HuH-7.5 (cell line): Measurements from ENCODE around the gene C1QC.
"Not testable (repeated sequence)": the region's sequence is repeated elsewhere in the genome, so short reads cannot be mapped to it uniquely, and the experiment has no call there.

Source experiments
- DNase-seq: peaks from one replicate; pipeline ENCODE4 v3.0.0; 2011; ENCODE audit warnings: low spot score

The C1QC gene

DNA sequence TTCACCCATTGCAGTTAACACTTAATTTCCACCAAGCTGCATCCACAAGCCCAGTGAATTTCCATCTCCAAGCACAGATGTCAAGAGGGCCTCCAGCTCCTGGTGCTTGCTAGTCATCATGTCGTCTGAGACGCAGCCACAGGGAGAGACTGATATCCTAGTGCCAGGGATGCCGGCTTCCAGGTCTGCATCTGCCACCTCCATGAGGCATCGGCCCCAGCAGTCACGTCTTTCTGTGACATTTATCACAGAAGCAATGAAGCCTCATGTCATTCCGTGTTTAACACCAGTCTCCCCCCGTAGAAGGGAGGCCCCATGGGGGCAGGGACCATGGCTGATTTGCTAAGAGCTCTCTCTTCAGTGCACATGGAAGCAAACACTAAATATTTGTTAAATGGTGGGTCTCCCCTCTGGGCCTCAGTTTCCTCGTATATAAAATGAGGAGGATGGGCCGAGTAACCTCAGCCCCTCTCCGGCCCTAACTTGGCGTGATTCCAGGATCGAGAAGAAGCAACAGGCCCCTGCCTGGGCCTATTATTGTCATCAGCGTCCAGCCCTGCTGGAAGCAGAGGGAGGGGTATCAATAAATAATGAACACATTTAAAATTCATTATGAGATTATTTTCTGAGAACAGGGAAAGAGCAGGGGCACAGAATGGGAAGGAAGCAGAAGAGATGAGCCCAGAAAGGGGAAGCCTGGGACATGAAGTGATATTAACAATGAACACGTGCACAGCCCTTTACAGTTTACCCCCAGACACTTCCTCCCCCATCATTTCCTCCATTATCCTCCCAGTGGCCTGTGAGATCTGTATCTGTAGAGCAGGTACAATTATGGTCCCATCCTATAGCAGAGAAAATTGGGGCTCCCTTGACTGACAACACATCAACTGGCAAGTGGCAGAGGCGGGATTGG is 8.8 kb downstream of the C1QC start:
- no peak for DNase-seq

DNA sequence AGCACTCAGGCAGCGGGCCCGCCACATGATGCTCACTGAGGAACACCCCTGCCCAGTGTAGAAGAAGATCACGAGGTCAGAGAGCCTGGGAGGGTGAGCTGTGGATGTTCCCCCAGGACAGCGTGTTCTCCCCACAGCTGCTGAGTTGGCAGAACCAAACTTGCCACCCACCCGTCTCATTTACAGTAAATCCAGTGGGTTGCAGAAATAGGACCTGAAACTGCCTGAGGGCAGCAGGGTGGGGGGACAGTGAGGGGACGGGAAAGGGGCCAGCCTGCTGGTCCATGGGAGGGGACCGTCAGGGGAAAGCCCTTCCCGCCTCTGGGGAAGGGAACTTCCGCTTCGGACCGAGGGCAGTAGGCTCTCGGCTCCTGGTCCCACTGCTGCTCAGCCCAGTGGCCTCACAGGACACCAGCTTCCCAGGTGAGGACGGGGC is 9.5 kb downstream of the C1QC start, which contains the start of gene C1QB:
Gene C1QB, plus strand, starts transcription at position 356 of the 436 bp plus-strand sequence. CDS start 6,227 bp downstream, outside the sequence.
- DNase-seq: no peak

DNA sequence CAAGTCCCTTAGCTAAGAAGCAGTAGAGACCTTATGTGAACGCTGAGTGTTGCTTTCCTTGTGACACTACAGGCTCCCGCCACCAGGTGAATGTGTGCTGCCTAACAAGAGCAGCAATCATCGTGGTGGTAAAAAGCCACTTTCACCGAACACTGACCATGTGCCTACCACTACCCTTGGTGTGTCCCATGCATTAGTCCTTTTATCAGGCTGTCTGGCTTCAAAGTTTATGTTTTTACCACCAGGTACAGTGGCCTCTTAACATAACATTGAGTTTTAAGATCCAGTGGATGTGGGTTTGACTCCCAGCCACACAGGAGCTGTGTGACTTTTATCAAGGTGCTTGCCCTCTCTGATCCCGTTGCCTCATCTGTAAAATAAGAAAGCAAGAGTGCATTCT is 11.3 kb downstream of the C1QC start:
- DNase-seq: no peak

DNA sequence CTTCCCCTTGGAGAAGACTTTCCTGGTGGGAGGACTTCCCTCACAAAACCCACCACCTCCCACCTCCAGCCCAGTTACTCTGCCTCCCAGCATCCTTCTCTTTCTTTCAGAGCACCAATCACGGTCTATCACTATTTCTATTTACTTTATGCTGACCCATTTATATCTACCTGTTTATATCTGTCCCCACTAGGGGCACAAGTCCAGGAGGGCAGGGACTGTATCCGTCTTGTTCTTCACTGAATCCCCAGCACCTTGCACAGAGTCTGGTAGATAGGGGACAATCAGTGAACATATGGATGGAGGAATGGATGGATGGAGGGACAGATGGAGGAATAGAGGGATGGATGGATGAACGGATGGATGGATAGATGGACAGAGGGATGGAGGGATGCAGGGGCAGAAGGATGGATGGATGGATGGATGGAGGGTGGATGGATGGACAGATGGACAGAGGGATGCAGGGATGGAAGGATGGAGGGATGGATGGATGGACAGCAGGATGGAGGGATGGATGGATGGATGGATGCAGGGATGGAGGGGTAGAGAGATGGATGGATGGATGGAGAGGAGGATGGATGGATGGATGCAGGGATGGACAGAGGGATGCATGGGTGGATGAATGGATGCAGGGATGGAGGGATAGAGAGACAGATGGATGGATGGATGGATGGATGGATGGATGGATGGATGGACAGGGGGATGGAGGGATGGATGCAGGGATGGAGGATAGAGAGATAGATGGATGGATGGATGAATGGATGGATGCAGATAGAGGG is 15.1 kb downstream of the C1QC start:
- DNase-seq: no peak

DNA sequence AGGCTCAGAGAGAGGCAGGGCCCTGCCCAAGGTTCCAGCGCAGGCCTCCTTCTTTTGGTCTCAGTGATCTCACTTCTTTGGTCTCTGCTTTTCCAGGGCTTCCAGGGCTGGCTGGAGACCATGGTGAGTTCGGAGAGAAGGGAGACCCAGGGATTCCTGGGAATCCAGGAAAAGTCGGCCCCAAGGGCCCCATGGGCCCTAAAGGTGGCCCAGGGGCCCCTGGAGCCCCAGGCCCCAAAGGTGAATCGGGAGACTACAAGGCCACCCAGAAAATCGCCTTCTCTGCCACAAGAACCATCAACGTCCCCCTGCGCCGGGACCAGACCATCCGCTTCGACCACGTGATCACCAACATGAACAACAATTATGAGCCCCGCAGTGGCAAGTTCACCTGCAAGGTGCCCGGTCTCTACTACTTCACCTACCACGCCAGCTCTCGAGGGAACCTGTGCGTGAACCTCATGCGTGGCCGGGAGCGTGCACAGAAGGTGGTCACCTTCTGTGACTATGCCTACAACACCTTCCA is 17.3 kb downstream of the C1QC start:
- no peak for DNase-seq

DNA sequence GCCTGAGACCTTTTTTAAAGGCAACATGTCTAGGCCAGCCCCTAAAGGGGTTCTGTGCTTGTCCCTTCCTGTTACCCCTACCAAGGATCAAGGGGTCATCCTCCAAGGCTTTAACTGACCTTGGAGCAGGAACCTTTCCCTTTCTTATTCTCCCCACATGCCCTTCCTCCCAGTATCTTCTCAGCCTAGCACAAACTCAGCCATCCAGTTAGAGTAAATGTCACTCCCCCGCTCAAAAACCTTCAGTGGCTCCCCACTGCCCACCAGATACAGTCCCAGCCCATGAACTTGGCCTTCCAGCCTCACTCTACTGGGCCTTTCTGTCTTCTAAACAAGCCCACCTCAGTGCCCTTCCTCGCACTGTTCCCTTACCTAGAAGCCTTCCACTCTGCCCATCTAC is 18.4 kb downstream of the C1QC start:
- no peak for DNase-seq

DNA sequence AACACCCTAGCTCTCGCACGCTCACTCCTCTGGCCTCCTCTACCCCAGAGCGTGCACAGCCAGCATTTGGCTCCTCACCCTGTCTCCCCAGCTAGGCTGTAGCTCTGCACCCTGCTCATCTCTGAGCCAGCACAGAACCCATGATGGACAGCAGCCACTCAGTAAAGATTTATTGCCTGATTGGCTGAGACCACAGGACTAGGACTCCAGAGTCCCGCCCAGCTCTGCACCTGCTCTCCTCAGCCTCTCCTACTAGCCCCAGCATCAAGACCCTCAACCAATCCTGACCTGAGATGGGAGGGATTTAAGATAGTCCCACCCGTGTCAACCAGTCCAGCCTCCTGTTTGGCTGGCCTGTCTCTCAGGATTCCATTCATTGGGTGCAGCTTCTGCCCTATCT is 18.9 kb downstream of the C1QC start:
- no peak for DNase-seq

DNA sequence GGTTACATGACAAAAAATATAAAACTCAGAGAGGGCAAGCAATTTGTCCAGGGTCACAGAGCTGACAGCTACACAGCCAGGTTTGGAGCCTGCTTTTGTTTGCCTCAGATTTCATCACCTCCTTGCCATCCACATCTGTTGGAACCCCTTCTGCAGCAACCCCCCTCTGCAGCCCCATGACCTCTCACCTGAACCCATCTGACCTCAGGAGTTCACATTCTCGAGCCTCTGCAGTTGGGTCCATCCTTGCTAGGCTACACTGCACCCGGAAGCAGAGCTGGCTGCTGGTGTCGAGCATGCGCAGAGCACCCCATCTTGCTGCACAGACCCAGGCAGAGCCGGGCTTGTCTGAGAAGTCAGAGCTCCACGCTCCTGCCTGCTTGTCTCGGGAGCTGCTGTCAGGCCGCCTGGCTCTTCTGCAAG is 19.6 kb downstream of the C1QC start:
- no peak for DNase-seq

DNA sequence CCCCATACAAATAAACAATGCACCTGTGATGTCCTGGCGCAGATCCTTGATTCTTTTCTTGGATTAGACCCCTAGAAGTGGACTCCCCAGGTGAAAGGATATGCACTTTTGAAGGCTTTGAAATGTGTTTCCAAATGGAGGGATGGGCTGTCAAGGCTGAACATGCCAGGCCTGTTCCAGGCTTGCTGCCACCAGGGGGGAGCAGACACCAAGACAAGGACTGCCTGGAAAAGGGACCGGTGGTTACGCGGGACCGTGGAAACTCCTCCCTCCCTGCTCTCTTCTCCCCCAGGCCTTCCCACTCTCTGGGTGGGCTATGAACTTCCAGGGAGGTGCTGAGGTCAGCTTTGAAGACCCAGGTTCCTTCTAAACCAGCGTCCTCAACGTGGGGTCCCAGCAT is 22.3 kb downstream of the C1QC start:
- DNase-seq: no peak

DNA sequence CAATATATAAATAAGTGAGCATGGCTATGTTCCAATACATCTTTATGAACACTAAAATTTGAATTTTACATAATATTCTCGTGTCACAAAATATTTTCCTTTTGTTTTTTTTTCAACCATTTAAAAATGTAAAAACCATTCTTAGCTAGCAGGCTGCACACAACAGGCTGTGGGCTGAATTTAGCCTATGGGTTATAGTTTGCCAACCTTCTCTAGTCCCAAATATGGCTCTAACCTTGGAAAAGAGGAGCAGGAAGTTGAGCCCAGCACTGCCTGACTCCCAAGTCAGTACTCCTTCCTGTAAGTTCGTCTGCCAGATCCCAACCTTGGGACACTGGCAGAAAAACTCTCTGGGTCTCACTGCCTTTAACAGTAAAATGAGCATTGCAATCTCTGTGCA is 23.0 kb downstream of the C1QC start:
- no peak for DNase-seq

DNA sequence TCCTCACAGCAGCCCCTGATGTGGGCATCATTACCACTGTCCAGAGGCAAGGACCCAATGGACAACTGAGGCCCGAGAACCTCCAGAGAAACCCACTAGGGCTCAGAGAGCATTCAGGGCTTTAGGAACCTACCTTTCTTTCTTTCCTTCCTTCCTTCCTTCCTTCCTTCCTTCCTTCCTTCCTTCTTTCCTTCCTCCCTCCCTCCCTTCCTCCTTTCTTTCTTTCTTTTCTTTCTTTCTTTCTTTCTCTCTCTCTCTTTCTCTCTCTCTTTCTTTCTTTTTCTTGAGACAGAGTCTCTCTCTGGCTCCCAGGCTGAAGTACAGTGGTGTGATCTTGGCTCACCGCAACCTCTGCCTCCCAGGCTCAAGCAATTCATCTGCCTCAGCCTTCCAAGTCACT is 25.4 kb downstream of the C1QC start:
- not testable (repeated sequence) for DNase-seq

DNA sequence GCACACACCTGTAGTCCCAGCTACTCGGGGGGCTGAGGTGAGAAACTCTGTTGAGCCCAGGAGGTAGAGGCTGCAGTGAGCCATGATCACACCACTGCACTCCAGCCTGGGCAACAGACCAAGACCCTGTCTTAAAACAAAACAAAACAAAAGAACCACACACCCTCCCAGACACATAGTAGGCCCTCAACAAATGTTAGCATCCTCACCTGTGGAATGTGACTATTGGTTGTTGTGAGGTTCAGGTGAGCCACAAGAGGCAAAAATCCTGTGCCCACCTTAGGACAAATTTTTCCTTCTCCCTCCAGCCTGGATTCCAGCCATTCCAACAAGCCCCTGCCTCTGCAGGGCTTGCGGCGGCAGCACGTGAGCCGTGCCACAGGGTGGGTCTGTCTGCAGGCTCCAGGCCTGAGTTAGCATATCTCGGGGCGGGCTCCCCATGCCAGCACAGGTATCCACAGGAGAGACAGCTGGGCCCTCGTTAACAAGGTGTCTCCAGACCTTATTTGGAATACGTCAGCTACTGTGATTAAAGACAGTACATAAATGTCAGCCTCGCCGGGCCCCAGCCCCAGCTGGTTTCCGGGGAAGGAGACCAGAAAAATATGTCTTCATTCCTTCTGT is 27.0 kb downstream of the C1QC start:
- DNase-seq: no peak

DNA sequence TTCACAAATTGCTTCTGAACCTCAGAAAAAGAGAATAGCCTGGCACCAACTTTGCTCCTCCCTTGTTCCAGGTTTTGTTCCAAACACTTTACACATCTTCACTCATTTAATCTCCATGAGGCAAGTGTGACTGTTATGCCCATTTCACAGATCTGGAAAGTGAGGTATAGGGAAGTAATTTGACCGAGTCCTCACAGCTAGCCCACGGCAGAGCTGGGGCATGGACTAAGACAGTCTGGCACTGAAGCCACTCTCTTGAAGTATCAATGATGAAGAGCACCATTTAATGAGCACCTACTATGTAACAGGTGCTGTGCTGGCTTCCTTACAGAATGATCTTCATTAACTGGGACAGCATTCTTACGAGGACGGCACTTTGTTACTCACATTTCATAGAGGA is 28.6 kb downstream of the C1QC start:
- DNase-seq: no peak

DNA sequence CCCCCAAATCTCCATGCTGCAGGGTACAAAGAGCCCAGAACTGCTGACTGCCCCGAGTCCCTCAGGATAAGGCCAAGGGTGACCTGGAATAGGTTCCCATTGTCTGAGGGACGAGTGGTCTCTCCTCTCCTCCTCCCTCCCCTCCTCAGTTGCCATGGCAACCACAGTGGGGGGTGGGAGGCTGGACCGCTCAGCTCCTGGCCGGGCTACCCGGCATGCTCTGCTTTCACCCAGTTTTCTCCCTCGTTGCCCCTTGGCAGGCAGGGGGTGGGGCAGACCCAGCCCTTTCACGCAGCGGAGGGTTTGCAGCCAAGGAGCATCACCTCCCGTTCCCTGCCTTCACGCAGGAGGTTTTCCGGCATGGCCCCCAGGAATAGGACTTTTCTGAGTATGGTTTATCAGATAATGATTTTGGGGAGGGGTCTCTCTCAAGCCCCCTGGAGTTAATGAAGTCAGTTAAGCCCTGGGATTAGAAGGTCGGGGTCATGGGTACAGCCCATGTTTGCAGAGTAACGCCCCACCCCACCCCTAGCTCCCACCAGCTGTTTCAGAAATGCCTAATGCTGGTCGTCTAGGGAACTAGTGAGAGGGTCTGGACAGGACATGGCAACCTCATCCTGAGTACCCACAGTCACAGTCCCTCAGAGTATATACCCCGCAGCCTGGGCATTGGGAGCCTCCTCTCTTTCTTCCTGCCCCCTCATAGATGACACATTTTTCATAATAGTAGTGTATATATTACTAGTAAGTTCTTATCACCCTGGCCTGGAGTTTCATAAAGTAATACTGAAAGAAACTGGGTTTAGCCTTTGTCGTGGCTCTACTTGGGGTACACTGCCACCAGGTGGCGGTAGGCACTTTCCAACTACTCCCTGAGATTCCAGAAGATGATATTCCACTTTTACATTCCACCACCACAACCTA is 30.3 kb downstream of the C1QC start:
- peak; percentile 64 for DNase-seq

DNA sequence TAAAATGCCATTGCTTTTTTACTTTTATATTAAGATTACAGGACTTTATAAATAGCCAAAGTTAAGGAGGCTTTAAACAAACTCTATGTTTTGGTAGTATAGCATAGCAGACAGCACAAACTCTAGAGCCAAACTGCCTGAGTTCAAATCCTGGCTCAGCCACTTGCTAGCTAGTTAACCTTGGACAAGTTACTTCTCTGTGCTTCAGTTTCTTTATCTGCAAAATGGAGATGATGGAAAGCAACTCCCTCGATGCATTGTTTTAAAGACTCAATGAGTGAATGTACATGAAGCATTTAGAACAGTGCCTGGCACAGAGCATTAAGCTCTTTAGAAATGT is 30.9 kb downstream of the C1QC start:
- DNase-seq: no peak

DNA sequence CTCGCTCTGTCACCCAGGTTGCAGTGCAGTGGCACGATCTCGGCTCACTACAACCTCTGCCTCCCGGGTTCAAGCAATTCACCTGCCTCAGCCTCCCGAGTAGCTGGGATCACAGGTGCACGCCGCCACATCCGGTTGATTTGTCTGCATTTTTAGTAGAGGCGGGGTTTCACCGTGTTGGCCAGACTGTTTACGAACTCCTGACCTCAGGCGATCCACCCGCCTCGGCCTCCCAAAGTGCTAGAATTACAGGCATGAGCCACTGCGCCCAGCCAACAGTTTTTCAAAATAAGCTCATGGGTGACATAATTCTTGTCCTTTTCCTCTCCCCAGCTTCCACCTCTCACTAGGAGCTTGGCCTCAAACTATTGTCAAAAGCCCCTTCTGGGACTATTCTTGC is 32.7 kb downstream of the C1QC start:
- not testable (repeated sequence) for DNase-seq

DNA sequence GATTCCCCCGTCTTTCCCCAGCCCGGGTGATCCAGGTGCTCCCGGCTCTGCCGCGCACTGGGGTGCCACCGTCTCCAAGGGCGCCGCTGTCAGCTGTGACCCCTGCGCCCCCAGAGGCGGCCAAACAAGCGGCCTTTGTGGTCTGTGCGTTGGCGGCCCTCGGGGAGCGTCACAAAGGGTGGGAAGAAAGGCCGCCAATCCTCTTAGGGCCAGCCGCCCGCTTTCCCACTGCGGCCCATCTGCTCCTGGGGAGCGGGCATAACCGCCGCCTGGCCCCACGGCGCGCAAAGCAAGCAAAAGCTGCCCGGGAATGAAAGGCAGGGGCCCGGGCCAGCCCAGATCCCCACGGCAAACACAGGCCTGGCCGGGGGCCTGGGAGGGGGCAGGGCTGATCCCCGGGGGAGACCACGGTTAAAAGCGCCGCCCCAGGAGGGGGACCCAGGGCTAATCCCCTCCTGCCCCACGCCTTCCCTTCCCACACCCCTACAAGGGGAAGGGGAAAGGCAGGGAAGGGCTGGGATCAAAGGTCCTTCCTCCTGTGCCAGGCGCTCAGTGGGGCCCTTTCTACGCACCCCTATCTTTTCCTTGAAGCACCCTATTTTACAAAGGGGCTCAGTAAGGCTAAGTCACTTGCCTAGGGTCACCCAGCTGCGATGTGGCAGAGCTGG is 33.6 kb downstream of the C1QC start:
- DNase-seq: no peak

DNA sequence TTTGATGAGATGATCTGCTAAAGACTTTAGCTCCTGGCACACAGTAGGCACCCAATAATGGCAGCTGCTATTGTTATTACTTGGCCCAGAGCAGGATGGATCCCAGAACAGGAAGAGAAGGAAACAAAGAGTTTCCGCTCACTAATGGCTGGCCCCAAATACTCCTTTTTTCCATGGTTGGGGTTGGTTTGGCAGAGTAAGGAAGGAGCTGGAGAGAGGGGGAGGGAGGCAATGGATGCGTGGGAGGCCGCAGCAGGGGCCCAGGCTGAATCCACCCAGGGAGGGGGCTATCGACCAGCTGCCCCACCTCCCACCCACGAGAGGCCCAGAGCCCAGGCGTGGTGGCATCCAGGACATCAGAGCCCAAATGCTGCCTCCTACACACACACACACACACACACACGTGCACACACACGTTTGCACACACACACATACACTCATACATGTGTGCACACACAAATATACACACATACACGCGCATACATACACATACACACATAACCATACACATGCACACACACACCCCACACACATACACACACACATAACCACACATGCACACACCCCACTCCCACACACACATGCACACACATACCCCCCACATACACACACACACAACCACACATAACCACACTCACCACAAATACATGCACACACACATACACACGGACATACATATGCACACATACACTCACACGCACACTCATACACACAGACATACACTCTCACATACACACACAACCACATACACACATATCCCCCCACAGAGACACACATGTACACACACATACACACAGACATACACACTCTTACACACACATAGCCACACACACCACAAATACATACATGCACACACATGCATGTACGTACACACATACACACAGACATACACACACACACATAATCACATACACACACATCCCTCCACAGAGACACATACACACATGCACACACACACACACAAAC is 34.8 kb downstream of the C1QC start:
- no peak for DNase-seq

DNA sequence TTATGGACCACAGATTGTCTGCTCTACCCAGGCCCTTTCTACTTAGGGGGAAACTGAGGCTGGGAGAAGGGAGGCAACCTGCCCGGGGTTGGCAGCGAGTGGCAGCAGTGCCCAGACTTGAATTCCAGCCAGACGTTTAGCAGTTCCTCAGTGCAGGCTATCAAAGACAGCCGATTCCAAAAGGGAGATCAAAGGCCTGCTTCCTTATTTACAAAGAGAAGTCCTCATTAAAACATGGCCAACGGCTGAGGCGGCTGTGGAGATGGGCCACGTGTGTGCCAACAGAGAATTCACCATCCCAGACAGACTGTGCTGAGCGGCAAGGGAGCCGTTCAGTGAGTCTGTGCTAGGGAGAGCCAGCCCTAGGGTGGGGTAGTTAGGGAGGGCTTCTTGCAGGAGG is 37.3 kb downstream of the C1QC start:
- no peak for DNase-seq
